HUDEP-2 (cell line): ENCODE results near the gene STXBP5.

ENCODE experiments used
- DNase-seq, 76 experiments: peaks; one replicate each; lab custom pipeline; 2025; ENCODE audit not compliant: unreplicated experiment in 76 of 76; lab: John Stamatoyannopoulos, UW

Gene STXBP5

GRCh38 chr6:147282566-147282959, 78.3 kb downstream of the STXBP5 start:
- DNase-seq: no peak

- DNase-seq: no peak
These were observed 79.2 kb downstream of the STXBP5 start for GRCh38 chr6:147283460-147283859.

- peak in 17 of 76 experiments; percentile 4 to 56 (median 26) for DNase-seq
These were observed 81.1 kb downstream of the STXBP5 start for GRCh38 chr6:147285087-147285855.

GRCh38 chr6:147287869-147288271, 83.7 kb downstream of the STXBP5 start:
- DNase-seq: no peak

DNA sequence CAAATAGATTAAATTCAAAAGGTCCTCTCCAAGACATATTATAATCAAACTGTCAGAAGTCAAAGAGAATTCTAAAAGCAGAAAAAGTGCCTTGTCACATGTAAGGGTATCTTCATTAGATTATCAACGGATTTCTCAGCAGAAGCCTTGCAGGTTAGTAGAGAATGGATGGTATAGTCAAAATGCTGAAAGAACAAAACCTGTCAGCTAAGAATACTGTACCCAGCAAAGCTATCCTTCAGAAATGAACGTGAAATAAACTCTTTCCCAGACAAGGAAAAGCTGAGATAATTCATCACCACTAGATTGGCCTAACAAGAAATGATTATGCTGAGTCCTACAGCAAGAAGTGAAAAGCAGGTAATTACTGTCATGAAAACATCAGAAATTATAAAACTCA, 92.9 kb downstream of the STXBP5 start:
- DNase-seq: no peak

DNA sequence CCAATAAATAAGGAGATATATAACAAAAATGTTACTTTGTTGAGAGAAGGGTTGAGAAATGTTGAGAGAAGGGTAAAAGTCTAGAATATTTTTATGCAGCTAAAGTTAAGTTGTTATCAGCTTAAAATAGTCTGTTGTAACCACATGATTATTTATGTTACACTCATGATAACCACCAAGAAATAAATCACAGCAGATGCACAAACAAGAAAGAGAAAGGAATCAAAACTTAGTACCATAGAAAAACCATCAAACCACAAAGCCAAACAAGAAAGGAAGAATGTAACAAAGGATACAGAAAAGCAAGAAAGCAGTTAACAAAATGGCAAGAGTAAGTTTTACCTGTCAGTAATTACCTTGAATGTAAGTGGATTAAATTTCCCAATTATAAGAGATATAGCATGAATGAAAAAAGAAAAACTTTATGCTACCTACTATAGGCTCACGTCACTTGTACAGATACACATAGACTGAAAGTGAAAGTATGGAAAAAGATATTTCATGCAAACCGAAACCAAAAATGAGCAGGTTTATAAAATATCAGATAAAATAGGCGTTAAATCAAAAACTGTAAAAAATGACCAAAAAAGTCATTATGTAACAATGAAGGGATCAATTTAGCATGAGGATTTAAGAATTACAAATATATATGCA, 93.6 kb downstream of the STXBP5 start:
- no peak for DNase-seq

DNA sequence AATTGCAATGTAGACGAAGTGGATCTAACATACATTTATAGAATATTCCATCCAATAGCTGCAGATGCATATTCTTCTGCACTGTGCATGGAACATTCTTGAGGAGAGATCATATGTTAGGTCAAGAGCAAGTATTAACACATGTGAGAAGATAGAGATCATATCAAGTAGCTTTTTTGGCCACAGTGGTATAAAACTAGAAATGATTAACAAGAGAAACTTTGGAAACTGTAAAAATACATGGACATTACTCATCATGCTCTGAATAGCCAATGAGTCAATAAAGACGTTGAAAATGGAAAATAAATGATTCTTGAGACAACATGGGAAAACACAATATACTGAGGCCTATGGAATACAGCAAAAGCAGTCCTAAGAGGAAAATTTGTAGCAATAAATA, 94.2 kb downstream of the STXBP5 start:
- DNase-seq: no peak

- no peak for DNase-seq
These were observed 94.8 kb downstream of the STXBP5 start for GRCh38 chr6:147299035-147299434.

GRCh38 chr6:147301070-147301469, 96.9 kb downstream of the STXBP5 start:
- DNase-seq: no peak

- DNase-seq: no peak
These were observed 99.8 kb downstream of the STXBP5 start for GRCh38 chr6:147304016-147304415.

GRCh38 chr6:147310521-147310920, 106.3 kb downstream of the STXBP5 start:
- DNase-seq: no peak

DNA sequence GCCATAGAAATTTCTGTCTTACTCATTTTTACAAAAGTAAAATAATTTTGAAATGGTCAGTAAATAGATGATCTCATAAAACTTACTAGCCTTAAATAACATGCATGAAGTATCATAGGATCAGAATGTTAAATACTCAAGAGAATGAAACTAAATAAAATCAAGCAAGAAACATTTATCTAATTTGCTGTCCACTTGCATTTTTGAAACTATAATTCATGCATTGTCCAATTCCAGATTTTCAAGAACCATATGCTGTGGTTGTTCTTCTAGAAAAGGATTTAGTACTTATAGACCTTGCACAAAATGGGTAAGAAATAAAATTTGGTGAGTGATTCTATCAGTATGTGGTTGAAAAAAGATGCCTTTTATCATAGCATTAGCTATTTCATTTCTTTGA, 107.0 kb downstream of the STXBP5 start:
- no peak for DNase-seq

GRCh38 chr6:147321260-147321659, 117.0 kb downstream of the STXBP5 start:
- DNase-seq: no peak

GRCh38 chr6:147322299-147323162, 118.3 kb downstream of the STXBP5 start:
- DNase-seq: peak in 1 of 76 experiments; percentile 8

DNA sequence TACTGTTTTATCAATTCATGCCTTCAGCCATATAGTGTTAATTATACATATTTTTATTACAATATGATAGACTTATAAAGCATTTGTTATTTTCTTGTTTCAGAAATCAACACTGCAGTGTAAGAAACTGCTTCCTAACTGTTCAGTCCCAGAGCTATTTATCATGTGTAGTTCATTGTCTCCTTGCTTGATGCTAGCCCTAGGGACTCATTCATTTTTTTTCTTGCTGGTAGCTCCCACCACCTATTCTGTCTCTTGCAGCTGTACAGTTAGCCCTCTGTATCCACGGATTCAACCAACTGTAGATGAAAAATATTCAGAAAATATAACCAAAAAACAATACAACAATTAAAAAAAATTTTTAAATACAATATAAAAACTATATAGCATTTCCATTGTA, 121.3 kb downstream of the STXBP5 start:
- DNase-seq: no peak

- no peak for DNase-seq
These were observed 127.2 kb downstream of the STXBP5 start for GRCh38 chr6:147331401-147331800.

DNA sequence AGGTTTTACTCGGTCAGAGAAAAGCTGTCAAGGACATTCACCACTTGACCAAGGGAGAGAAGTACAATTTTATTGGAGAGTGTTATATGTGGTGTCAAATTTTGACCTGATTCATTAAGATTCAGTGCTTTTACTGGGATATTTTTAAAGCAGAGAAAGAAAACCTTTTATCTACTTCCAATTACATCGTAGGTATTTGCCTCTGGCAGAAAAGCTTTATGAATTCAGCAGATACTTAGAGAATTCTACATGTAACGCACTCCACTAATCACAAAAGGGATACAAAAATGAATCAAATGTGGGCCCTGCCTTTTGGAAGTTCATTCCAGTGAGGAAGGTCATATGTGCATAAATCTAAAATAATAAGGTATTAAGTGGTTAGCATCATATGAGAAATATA, 133.7 kb downstream of the STXBP5 start:
- no peak for DNase-seq

- no peak for DNase-seq
These were observed 137.3 kb downstream of the STXBP5 start for GRCh38 chr6:147341486-147341885.

GRCh38 chr6:147345902-147346301, 141.7 kb downstream of the STXBP5 start:
- no peak for DNase-seq

- no peak for DNase-seq
These were observed 143.1 kb downstream of the STXBP5 start for GRCh38 chr6:147347179-147347881.
